GM19099 (cell line): ENCODE measurements around the gene TSPAN3.

ENCODE experiments used
- POLR2A ChIP-seq: IDR thresholded peaks from 3 replicates; pipeline ENCODE4 v1.6.1; 2011; ENCODE audit warnings: low read depth; ENCODE audit not compliant: insufficient read length; ENCODE audit errors: extremely low read depth

Gene TSPAN3

DNA sequence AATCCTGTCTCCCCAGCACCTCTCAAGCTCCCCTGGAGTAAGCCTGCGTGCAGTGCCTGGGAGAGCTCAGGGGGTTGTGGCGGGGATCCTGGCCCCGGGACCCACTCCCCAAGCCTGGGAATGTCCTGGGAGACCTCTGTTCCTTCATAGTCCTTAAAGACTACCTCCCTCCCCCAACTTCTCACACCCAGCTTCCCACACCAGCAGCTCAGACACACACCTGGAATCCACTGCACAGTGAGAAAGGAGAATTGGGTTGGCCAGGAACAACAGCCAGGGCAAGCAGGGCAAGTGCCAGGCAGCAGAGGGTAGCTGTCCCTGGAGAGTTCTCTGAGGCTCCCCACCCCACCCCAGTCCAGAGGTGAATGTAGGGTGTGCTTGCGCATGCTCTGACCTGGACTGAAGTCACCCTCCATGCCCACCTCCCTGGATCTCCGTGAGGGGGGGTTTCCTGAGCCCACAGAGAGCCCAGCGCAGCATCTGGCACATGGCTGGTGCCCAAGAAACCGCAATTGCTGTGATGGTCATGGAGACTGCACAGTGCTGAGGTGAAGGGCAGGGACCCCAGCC lies 53.7 kb downstream of the TSPAN3 start:
- no peak for TF ChIP-seq POLR2A

DNA sequence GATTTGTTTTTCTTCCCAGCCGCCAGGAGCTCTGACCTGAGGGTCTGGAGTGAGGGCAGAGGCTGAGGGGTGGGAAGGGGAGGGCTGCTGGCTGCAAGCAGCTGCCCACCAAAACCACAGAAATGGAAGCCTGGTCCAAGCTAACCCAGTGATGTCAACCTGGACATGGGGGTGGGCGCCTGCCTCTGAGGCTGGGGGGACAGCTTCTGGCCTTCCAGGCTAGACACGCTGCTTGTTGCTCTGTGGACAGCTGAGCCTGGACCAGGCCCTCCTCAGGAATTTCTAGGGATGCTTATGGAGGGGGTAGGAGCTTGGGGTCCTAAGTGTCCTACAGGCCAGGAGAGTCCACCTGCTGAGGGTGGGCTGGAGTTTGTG lies 54.6 kb downstream of the TSPAN3 start:
- no peak for TF ChIP-seq POLR2A

- TF ChIP-seq POLR2A = no peak
Observed at GRCh38 chr15:77015646-77016320, 55.1 kb downstream of the TSPAN3 start.

- TF ChIP-seq POLR2A = no peak
Observed at GRCh38 chr15:77014132-77015081, 56.5 kb downstream of the TSPAN3 start.

DNA sequence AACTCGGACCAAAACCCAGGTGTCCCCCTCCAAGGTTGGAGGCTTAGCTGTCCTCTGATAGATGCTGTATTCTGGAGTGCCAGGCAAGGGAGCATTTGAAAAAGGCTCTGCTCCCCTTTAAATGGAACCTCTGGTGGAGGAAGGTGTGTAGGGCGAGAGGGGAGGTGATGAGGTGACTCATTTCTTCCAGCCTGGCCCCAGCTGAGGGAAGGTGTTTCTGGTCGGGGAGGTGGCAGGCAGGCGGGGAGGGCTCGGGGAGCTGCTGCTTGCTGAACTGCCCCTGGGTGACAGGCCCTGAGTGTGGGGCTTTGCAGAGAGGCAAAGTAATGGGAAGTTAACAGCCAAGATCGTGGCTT lies 57.2 kb downstream of the TSPAN3 start:
- TF ChIP-seq POLR2A = no peak

DNA sequence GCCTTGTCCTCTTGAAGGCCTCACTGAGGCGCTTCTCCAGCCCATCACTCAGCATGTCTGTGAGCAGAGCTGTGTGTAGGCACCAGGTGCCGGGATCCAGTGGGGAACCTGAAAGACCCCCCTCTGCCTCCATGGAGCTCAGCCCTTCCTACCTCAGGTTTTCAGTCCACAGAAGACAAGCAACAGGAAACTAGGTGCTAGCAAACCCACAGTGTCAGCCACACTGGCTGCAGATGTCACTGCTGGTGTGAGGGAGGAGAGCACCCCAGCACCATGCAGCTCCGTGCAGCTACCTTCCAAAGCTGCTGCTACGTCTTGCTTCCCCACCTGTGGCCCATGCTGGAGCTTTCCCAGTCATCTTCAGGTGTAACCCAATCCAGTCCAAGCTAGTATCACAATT lies 58.0 kb downstream of the TSPAN3 start:
- TF ChIP-seq POLR2A = no peak

- no peak for TF ChIP-seq POLR2A
Observed at GRCh38 chr15:77012117-77012712, 58.7 kb downstream of the TSPAN3 start.

- TF ChIP-seq POLR2A = no peak
Observed at GRCh38 chr15:77010857-77011256, 60.1 kb downstream of the TSPAN3 start.

- TF ChIP-seq POLR2A = no peak
Observed at GRCh38 chr15:77010312-77010686, 60.6 kb downstream of the TSPAN3 start.

DNA sequence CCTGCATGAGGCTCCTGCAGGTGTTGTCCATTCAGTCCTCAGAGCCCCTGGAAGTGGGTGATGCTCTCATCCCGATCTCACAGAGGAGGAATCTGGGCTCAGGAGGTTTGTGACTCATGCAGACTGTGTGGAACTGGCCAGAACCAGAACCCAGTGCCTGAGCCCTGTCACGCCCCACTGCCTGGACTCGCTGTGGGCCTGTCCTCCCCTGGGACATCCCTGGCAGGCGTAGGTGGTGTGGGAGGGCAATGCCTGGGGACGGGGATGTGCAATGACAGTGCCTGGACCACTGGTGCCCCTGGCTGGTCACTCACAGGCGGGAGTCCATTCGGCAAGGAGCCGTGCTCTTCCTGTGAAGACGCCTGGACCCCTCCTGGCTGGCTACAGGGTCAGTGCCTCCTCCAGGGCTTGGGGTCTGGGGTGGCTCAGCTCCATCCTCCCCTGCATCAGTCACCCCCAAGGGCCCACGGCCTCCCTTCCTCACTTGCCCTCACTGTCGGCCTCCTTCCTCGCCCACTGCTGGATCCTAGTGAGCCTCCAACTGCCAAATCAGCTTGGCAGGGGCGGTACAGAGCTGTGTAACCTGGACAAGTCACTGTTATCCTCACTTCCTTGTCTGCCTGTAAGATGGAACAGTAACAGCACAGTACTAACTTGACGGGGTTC lies 61.1 kb downstream of the TSPAN3 start:
- TF ChIP-seq POLR2A = no peak

GRCh38 chr15:77009176-77009575 lies 61.7 kb downstream of the TSPAN3 start:
- TF ChIP-seq POLR2A = no peak

- TF ChIP-seq POLR2A = no peak
Observed at GRCh38 chr15:77004189-77004588, 66.7 kb downstream of the TSPAN3 start.

DNA sequence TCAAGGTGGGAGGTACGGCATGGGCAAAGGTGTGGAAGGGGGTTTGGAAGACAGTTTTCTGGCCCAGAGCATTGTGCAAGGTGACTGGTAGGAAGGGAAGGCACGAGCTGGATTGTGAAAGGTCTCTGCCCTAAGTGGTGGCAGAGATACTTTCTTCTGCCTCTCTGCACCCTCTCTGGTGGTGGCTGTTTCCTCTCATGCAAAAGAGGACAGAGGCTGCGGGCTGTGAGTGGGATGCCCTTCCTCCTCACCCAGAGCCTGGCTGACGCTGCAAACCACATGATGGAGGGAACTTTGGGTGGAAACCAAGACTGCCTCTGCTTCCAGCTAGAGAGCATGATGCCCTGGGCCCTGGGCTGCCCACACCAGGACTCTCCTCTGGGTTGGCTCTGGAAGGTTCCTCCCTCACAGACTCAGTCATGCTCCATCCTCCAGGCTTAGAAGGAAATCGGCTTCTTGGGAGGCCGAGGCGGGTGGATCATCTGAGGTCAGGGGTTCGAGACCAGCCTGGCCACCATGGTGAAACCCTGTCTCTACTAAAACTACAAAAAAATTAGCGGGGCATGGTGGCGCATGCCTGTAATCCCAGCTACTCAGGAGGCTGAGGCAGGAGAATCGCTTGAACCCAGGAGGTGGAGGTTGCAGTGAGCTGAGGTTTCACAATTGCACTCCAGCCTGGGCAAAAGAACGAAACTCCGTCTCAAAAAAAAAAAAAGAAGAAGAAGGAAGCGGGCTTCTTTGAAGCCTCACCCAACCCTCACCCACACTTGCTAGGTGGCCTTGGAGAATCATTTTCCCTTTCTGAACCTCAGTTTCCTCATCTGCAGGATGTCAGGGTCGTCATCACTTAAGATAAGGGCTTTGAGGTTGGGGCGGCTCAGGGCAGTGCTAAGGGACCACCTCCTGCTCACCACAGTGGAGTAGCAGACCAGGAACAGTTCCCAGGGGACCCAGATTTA lies 67.7 kb downstream of the TSPAN3 start:
- no peak for TF ChIP-seq POLR2A

DNA sequence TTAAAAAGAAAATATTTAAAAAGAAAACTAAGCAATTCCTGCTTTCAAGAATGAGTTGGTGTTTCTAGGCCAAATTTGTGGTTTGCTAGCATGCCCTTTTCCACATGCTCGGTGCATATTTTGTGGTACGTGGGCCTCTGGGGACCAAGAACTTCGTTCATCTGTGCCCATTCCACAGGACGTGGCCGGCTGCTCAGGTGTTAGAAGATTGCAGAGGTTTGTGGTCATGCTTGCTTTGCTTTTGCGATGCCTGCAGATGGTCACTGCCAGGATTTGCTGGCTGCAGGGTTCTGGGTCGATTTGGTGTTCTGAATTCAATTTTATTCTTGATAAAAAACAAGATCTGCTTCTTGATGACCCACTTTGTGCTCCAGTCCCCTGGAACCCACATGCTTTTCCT lies 68.5 kb downstream of the TSPAN3 start:
- no peak for TF ChIP-seq POLR2A
